Hypothalamus (tissue), 51 donors: Measurements from ENCODE around the gene TRPM8.
"Not testable (repeated sequence)": the region's sequence is repeated elsewhere in the genome, so short reads cannot be mapped to it uniquely, and the experiment has no call there.

Source experiments
- DNase-seq, 51 donors: peaks; one replicate each; lab custom pipeline; 2025; lab: John Stamatoyannopoulos, UW

TRPM8 gene

GRCh38 chr2:233935426-233935825 is 18.3 kb downstream of the TRPM8 start:
- no peak for DNase-seq

- no peak for DNase-seq
Measured at GRCh38 chr2:233936089-233936488, 18.9 kb downstream of the TRPM8 start.

- DNase-seq = peak in 5 of 51 donors; percentile 3 to 30 (median 19)
Measured at GRCh38 chr2:233938676-233939370, 21.6 kb downstream of the TRPM8 start.

GRCh38 chr2:233940376-233941276 is 23.5 kb downstream of the TRPM8 start:
- DNase-seq = no peak

- no peak for DNase-seq
Measured at GRCh38 chr2:233942731-233943130, 25.6 kb downstream of the TRPM8 start.

- no peak for DNase-seq
Measured at GRCh38 chr2:233944269-233944668, 27.1 kb downstream of the TRPM8 start.

- DNase-seq = no peak
Measured at GRCh38 chr2:233944722-233945121, 27.5 kb downstream of the TRPM8 start.

GRCh38 chr2:233945146-233945545 is 28.0 kb downstream of the TRPM8 start:
- no peak for DNase-seq

- no peak for DNase-seq
Measured at GRCh38 chr2:233950078-233950825, 33.1 kb downstream of the TRPM8 start.

GRCh38 chr2:233952335-233952734 is 35.2 kb downstream of the TRPM8 start:
- DNase-seq = no peak

- no peak for DNase-seq
Measured at GRCh38 chr2:233953087-233953801, 36.1 kb downstream of the TRPM8 start.

- DNase-seq = no peak
Measured at GRCh38 chr2:233960203-233960602, 43.0 kb downstream of the TRPM8 start.

GRCh38 chr2:233961905-233962304 is 44.7 kb downstream of the TRPM8 start:
- DNase-seq = no peak

GRCh38 chr2:233964581-233964980 is 47.4 kb downstream of the TRPM8 start:
- no peak for DNase-seq

- no peak for DNase-seq
Measured at GRCh38 chr2:233965032-233965603, 47.9 kb downstream of the TRPM8 start.

GRCh38 chr2:233965646-233966045 is 48.5 kb downstream of the TRPM8 start:
- not testable (repeated sequence) for DNase-seq

- peak in 9 of 51 donors; percentile 8 to 31 (median 20) for DNase-seq
Measured at GRCh38 chr2:233966388-233966787, 49.2 kb downstream of the TRPM8 start.

GRCh38 chr2:233967164-233967563 is 50.0 kb downstream of the TRPM8 start:
- DNase-seq = no peak

- DNase-seq = no peak
Measured at GRCh38 chr2:233968556-233968955, 51.4 kb downstream of the TRPM8 start.

- DNase-seq = not testable (repeated sequence)
Measured at GRCh38 chr2:233972460-233972859, 55.3 kb downstream of the TRPM8 start.
